Astrocyte (in vitro differentiated cells and primary cell): ENCODE measurements around the gene ZDHHC22.

Source experiments
- CTCF ChIP-seq: IDR thresholded peaks from 2 replicates; pipeline ENCODE4 v1.5.1; 2011; ENCODE audit warnings: low read depth, mild to moderate bottlenecking, inconsistent platforms, low read length, moderate library complexity; ENCODE audit not compliant: insufficient read depth
- EZH2 ChIP-seq: IDR thresholded peaks from 2 replicates; pipeline ENCODE4 v1.6.1; 2012; ENCODE audit warnings: mild to moderate bottlenecking, low read length, inconsistent platforms; ENCODE audit not compliant: insufficient read depth

- TF ChIP-seq CTCF (no peak), EZH2 (no peak)
Measured at GRCh38 chr14:77083082-77083481, 58.5 kb downstream of the ZDHHC22 start.
